ENCODE results near the gene ATP10B.
"Not testable (repeated sequence)": the region's sequence is repeated elsewhere in the genome, so short reads cannot be mapped to it uniquely, and the experiment has no call there.

Gene ATP10B, protein sequence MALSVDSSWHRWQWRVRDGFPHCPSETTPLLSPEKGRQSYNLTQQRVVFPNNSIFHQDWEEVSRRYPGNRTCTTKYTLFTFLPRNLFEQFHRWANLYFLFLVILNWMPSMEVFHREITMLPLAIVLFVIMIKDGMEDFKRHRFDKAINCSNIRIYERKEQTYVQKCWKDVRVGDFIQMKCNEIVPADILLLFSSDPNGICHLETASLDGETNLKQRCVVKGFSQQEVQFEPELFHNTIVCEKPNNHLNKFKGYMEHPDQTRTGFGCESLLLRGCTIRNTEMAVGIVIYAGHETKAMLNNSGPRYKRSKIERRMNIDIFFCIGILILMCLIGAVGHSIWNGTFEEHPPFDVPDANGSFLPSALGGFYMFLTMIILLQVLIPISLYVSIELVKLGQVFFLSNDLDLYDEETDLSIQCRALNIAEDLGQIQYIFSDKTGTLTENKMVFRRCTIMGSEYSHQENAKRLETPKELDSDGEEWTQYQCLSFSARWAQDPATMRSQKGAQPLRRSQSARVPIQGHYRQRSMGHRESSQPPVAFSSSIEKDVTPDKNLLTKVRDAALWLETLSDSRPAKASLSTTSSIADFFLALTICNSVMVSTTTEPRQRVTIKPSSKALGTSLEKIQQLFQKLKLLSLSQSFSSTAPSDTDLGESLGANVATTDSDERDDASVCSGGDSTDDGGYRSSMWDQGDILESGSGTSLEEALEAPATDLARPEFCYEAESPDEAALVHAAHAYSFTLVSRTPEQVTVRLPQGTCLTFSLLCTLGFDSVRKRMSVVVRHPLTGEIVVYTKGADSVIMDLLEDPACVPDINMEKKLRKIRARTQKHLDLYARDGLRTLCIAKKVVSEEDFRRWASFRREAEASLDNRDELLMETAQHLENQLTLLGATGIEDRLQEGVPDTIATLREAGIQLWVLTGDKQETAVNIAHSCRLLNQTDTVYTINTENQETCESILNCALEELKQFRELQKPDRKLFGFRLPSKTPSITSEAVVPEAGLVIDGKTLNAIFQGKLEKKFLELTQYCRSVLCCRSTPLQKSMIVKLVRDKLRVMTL (N-terminal part only)

DNA sequence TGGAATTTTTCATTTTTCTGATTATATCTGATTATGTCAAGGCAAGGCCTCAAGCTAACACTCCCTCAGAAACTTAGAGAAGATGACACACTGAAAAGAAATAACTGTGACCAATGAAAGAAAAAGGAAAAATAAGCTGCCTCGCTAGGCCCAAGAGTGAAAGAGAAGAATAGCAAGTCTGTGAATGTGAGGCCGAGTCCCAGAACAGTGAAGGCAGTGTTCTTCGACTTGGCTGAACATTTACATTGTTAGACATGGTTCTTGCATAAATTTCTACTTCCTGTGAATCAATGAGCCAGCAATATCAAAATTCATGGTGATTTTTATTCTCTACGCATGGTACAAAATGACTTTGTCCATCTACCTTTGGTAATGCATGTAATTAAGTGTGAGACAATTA lies at the start of gene ATP10B:
Gene ATP10B, minus strand, starts transcription at position 163 of the 400 bp plus-strand sequence. CDS start 164,137 bp downstream, outside the sequence.
- in situ Hi-C loops (cut with HindIII; ENCODE audit: low sequenced_read_pairs), result no loop called here

DNA sequence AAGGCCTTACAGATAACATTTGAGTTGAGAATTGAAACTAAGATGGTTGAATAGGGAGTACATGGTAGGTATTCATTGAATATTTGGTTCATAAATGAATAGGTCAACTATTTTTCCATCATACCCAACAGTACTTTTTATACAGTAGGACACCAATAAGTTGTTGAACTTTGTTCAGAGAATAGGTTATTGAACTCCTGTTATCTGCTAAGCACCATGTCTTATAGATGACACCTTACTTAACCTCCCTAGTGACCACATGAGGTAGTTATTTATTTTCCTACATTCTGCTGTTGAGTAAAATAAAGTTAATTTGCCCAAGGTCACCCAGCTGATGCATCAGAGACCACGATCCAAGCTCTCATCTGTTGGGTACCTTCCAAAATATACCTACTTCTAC lies 49.6 kb upstream of the ATP10B start:
- in situ Hi-C loops (cut with HindIII; ENCODE audit: low sequenced_read_pairs), result no loop called here

DNA sequence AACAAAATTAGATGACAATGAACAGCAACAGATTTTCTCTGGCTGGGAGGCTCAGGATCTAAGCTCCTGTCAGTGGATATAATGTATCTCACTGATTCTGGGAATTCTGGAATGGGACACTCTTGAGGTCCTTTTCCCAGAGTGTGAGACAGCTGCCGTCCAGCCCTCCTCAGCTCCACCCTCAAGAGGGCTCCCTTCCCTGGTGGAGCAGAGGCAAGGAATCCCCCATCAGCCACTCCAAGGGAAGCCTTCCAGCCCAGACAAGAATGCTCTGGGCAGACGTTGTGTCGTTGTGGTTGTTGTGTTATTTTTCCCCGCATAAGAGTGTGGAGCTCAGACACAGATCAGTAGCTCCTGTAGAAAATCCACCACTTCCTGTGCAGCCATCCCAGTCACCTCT lies 47.7 kb upstream of the ATP10B start:
- in situ Hi-C loops (cut with HindIII; ENCODE audit: low sequenced_read_pairs), result no loop called here

DNA sequence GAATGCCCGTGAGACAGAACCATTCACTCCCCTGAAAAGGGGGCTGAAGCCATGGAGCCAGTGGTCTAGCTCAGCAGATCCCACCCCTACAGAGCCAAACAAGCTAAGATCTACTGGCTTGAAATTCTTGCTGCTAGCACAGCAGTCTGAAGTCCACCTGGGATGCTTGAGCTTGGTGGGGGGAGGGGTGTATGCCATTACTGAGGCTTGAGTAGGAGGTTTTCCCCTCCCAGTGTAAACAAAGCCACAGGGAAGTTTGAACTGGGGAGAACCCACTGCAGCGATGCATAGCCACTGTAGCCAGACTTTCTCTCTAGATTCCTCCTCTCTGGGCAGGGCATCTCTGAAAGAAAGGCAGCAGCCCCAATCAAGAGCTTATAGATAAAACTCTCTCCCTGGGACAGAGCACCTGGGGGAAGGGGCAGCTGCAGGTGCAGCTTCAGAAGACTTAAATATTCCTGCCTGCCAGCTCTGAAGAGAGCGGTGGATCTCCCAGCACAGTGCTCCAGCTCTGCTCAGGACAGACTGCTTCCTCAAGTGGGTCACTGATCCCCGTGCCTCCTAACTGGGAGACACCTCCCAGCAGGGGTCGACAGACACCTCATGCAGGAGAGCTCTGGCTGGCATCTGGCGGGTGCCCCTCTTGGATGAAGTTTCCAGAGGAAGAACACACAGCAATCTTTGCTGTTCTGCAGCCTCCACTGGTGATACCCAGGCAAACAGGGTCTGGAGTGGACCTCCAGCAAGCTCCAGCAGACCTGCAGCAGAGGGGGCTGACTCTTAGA lies 41.4 kb upstream of the ATP10B start:
- in situ Hi-C loops (cut with HindIII; ENCODE audit: low sequenced_read_pairs), result not testable (repeated sequence)

DNA sequence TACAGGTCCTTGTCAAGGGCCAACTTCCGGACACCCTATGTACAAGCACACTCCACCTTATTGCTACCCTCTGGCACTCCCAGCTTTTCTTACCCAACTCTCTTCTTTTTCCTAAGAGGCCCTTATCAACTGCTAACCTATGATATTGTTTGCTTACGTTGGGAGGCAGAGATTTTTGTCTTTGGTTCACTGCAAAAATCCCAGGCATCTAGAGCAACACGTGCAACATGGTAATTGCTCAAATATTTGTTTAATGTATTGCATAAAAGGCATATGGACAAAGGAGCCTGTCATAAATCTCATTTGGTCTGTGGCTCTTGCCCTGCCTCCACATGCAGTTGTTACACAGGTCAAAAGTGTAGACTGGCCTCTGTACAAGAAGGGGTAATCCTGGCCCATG lies 35.8 kb upstream of the ATP10B start:
- in situ Hi-C loops (cut with HindIII; ENCODE audit: low sequenced_read_pairs), result no loop called here

DNA sequence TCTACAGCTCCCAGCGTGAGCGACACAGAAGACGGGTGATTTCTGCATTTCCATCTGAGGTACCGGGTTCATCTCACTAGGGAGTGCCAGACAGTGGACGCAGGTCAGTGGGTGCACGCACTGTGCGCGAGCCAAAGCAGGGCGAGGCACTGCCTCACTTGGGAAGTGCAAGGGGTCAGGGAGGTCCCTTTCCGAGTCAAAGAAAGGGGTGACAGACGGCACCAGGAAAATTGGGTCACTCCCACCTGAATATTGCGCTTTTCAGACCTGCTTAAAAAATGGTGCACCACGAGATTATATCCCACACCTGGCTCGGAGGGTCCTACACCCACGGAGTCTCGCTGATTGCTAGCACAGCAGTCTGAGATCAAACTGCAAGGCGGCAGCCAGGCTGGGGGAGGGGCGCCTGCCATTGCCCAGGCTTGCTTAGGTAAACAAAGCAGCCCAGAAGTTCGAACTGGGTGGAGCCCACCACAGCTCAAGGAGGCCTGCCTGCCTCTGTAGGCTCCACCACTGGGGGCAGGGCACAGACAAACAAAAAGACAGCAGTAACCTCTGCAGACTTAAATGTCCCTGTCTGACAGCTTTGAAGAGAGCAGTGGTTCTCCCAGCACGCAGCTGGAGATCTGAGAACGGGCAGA lies 21.7 kb upstream of the ATP10B start:
- in situ Hi-C loops (cut with HindIII; ENCODE audit: low sequenced_read_pairs), result not testable (repeated sequence)

DNA sequence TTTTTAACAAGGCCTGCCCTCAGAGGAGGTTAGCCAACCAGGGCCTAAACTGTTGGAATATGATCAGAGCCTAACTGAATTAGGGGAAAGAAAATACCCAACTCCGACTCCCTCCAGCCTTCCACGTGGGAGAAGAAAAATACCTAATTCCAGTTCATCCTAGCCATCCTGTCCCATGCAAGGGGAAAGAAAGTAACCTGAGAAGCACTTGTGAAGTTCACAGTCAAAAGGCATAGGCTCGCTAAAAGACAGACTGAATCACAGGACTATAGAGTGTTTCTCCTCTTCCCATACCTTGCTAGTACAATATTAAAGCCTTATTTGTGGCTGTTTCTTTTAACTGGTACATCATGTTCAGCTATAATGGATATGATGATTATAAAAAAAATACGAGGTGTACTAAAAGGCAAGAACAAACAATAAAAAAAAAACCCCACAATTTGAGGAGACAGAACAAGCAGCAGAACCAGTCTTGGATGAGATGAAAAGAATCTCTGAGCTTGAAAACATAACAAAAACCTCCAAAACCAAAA lies 18.0 kb upstream of the ATP10B start:
- in situ Hi-C loops (cut with HindIII; ENCODE audit: low sequenced_read_pairs), result no loop called here

DNA sequence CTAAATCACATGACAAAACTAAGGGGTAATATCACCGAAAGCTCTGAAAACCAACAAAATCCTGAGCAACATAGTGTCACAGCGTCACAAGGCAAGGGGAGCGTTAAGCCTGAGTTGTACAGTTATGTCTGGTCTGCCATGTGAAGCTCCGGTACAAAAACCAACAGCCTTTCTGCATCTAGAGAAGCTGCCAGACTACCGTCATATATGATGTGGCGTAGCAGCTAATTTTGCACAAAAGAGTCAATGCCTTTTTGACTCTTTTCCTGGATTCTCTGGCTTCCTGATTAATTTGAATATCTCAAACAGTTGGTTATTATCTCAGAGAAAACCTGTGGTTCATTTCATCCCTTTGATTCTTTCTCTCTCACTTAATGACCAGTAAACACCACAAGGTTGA lies 16.0 kb upstream of the ATP10B start:
- in situ Hi-C loops (cut with HindIII; ENCODE audit: low sequenced_read_pairs), result no loop called here

DNA sequence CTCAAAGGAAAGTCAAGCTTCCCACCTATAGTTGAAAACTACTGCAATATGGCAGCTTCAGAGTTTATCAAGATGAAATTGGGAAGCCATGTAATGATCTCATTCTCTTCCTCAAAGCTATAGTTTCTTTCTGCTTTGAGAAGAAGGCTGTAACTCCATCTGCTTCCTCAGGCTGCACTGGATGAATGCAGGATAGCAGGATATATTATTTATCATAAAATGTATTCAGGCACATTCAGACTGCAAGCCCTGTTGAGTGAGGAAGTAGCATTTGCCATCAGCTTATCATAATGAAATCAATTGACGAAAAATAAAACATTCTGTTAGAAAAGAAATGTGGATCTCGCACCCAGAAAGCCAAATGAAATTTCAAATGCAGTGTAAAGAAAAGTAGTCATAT lies 560 bp downstream of the ATP10B start:
- in situ Hi-C loops (cut with HindIII; ENCODE audit: low sequenced_read_pairs), result no loop called here

DNA sequence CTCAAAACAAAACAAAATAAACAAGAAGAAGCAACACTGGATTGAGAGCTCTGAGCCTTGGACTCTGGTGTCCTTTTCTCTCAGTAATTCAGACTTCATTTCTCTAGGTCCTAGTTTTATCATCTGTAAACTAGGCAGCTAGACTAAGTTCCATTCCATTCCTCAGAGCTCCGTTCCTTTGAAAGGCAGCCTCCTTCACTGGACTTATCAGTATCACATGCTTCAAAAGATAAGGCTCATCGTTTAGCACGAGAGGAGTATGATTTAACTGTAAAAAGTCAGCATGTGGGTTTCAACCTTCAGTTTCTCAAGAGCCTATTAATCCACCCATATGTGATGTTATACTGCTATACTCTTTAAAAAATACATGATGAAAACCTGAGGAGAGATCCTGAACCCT lies 1.6 kb downstream of the ATP10B start:
- in situ Hi-C loops (cut with HindIII; ENCODE audit: low sequenced_read_pairs), result no loop called here

DNA sequence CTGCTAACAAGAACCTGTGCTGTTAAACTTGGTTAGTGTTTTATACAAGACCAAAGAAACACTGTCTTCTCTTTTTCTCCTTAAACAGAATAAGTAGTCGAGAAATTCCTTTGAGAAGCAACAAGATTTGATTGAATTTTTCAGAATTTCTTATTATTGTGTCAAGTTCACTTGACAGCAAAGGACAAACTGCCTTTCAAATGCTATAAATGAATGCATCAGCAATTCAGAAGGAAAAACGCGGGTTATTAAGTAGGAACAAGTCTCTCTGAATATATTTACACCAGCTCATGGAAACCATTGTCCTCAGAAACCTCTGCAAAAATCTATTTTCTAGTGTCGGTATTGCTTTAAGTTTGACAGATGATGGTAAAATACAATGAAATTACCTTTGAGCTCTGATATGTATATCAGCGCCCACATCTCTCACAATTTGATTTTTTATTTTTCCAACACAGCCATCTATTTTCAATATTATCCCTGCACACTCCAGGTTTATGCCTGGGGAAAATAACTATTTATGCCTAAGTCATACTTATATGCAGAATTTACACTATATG lies 4.4 kb downstream of the ATP10B start:
- in situ Hi-C loops (cut with HindIII; ENCODE audit: low sequenced_read_pairs), result no loop called here

DNA sequence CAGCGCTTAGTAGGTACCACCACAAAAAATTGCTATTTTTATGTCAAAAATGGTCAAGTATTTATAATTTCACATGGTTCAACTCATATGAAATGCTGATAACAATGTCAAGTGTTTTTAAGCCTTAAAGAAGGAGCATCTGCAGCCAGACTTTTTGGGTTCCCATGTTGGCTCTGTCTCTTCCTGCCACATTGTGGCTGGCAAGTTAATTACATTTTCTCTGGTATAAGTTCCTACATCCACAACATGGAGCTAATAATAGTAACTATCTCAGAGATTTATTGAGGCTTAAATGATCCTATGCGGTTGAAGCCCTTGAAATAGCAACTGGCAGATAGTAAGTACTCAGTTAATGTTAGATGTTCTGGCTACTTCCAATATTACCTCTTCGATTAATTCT lies 5.4 kb downstream of the ATP10B start:
- in situ Hi-C loops (cut with HindIII; ENCODE audit: low sequenced_read_pairs), result no loop called here

DNA sequence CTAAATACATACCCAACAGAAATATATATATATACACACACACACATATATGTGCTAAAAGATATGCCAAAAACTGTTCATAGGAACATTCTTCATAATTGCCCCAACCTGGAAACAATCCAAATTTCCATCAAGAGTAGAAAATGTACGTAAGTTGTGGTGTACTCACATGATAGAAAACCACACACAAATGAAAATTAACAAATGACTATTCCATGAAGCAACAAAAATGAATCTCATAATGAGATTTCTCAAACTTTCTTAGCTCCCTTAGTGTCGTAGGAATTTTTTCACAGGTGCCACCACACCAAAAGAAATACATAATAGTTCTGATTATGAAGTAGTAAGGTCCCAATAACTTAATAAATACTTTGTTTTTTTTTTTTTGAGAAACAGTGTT lies 7.8 kb downstream of the ATP10B start:
- in situ Hi-C loops (cut with HindIII; ENCODE audit: low sequenced_read_pairs), result no loop called here

DNA sequence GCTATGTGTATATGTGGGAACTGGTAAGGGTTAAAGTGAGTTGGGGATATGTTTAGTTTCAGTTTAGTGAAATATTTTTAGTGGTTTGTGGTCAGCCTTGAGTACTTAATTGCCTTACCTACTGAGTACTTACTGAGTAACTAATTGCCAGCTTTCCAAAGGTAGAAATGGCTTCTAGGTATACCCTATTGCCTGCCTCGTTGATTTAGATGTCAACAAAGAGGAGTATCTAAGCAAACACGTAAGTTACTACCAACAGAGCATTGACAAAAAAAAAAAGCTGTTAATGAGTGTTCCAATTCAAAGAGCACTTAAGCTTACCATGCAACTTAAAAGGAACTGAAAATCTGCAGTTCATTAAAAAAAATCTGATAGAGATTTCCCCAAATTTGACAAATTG lies 8.8 kb downstream of the ATP10B start:
- in situ Hi-C loops (cut with HindIII; ENCODE audit: low sequenced_read_pairs), result no loop called here

DNA sequence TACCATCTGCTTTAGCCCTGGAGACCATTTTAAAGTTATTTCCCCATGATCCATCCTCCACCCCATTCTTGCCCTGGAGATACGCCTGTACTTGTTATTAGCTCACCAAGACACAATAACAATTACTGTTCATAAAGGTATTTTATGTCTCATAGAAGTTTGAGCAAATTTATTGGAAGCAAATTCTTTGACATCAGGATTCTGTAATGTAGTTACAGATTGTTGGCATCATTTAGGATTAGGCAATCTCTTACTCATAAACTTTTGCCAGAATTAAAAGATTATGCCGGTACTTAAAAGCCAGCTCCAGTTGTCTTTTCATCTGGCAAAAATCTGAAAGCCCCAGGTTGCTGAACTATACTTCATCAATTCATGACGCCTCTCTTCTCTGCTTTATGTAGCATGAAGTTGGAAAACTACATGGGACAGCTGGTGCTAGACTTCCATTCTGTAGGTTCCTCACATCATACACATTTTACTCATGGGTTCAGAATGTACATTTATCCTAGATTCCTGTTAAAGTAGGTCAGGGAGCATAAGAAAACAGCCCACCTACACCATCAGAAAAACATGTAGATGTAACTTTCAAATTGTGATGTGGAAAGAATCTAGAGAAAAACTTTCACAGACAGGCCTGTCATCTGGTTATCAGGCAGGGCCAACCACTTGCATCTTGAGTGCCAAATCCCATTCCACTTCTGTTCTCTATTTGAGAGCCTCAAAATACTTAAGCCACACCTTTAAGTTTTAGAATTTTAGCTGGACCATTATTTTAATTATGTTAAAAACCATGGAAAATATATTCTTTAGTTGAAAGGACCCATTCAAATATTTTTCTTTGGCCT lies 14.0 kb downstream of the ATP10B start:
- in situ Hi-C loops (cut with HindIII; ENCODE audit: low sequenced_read_pairs), result no loop called here

DNA sequence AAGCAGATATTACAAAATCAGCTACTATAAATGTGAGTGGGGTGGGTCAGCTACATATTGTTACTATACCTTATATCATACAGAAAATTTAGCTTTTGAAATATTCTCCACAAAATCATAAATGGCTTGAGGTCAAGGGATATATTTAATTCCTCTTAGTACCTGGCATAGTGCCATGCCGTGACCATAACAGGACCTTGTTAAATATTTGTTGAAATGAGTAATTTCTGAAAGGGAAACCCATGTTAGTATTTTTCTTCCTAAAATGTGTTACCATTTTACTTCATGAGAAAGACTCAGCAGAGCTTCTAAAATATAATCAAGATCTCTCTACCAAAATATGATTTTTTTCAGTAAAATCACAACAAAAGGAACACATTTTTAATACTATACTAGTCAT lies 14.8 kb downstream of the ATP10B start:
- in situ Hi-C loops (cut with HindIII; ENCODE audit: low sequenced_read_pairs), result no loop called here

DNA sequence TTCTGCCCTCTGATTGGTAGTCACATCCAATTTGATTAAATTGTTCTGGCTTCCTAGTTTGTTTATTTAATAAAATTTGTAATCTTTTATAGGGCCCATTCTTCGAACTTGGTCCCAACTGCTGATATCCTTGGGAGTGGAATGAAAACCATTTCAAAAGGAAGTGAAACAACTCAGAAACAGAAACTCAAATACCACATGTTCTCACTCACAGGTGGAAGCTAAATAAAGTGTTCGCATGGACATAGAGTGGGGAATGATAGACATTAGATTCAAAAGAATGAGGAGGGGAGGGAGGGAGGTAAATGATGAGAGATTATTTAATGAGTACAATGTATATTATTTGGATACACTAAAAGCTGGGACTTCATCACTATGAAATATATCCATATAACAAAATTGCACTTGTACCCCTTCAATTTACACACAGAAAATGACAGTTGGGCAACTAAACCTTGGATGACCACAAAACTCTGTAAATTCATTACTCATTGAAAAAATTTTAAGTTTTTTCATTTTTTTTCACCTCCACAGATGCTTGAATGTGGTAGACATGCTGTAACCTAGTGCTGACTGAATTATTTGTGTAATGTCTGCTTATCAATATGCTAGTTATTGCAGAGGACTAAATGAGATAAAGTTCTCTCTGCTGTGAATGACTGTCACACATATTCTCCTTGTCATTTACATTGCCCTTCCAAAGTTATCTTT lies 16.0 kb downstream of the ATP10B start:
- in situ Hi-C loops (cut with HindIII; ENCODE audit: low sequenced_read_pairs), result no loop called here

DNA sequence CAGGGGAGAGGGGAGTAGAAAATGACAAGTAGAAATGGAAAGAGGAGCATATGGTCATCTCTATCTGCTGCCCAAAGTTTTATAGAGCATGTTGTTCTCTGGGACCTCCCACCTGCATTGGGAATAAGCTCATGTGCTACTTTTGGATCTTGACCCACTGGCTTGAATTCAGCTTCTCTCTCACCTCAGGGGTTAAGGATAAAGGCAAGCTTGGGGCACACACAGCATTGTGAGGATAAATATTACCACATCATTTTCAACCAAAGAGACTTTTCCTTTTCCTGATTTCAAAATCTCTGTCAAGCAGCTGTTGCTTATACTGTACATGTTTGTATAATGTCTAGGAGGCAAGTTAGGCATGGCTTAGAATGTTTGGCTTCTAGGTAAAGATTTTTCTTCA lies 16.6 kb downstream of the ATP10B start:
- in situ Hi-C loops (cut with HindIII; ENCODE audit: low sequenced_read_pairs), result no loop called here
